GM21447 (cell line): ENCODE measurements around the gene MYH7B.

Source experiments
- ATAC-seq: cut with Tn5 transposase; IDR thresholded peaks from one replicate; pipeline ENCODE4 v1.9.1; 2021; ENCODE audit not compliant: unreplicated experiment

The MYH7B gene

DNA sequence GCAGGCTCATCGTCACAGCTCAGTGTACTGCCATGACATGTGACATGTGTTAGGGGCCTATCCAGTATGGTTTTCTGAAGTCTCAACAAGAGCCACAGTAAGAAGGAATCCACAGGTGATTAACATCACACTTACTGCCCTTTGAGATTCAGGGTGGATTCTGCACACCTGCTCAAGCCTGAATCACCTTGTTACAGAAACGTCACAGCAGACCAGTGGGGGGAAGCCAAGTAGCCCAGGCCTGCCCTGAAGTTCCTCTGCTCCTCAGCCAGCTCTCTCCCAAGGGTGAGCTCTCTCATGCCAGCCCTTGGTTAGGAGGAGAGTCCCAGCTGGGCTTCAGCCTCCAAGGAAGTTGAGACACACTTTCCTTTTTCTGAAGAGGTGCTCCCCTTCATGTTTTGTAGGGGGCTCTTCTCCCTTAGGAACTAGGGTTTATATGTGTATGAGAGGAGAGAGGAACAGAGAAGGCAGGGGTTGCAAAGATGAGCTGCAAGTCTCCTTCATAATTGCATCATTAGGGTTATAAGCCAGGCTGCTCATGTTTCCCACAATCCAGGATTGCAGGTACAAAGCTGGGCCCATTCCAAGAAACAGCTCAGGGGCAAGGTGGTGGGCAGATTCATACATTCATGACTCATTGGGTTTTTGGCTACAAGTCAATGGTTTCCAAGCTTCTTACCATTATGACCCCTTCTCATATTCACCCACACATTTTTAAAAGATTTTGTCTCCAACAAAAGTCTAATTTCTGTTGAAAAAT, 11.7 kb upstream of the MYH7B start:
- ATAC-seq: no peak

DNA sequence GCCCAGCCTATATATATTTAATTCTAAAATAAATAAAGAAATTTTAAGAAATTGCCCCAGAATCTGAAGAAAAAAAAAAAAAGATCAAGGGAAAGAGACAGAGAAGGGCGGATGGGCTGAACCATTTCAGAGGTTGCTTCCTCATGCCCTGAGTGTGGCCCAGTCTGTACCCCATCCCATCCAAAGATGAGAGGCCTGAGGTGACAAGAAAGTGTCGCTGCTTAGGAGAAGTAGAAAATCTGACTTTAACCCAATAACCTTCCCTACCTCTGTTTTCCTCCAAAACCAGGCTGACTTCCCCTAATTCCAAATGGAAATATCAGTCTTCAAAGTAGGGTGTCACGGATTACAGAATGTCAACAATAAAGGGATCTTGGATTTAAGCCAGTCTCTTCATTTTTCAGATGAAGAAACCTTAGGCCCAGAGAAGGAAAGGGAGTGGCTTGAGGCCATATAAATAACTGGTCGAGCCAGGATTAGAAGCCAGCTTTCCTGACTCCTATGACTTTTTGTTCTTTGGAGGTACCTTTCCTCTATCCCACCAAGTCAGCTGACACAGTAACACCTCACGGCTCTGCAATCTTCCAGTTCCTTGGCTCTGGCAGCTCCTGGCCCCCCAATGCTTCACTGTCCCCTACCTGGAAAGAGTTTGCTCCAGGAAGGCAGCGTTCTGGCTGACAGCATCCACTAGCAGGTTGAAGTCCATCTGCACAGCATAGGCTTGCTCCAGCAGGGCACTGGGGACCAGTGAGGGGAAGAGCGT, 10.2 kb upstream of the MYH7B start:
- no peak for ATAC-seq

DNA sequence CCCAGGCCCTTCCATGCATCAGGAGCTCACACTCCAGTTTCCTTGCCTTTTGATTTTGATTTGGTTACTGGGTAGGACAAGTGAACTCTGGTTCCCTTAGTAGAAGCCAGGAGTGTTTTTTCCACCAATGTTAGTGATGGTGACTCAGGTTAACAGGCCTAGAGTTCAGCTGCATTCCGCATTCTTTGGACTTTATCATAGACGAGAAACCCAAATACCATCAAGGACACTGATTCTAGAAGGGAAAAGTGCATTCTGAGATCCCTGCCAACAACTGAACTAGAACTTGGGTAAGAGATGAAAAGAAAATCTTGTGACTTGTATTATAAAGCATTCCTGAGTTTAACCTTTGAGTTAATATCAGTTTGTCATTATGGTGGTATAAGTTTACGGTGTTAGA, 9.0 kb upstream of the MYH7B start:
- no peak for ATAC-seq

DNA sequence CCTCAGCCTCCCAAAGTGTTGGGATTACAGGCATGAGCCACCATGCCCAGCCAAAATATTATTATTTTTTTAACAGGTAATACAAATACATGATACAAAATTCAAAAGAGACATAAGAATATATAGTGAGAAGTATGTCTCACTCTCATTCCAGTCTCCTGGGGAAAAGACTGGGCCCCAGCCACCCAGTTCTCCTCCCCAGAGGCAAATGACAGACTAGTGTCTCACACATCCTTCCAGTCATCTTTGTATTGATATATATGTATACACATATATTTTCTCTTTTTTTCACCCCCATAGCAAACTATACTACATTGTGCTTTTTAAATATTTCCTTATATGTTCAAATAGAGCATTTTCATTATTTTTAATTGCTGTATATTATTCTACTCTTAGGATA, 8.3 kb upstream of the MYH7B start:
- ATAC-seq: no peak

DNA sequence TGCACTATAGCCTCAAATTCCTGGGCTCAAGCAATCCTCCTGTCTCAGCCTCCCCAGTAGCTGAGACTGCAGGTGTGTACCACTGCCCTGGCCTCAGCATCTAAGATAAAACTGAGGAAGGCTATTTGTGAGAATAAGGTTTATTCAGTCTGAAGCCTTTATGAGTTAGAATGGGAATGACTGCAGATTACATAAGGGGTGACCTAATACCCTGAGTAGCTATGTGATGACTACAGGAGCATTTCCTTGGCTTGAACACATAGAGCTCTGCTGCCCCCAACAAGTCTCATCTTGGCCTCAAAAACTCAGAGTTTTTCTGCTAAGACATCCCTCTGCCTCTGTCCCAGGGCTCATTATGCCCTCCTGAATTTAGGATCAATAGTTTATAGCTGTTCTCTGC, 7.6 kb upstream of the MYH7B start:
- no peak for ATAC-seq

DNA sequence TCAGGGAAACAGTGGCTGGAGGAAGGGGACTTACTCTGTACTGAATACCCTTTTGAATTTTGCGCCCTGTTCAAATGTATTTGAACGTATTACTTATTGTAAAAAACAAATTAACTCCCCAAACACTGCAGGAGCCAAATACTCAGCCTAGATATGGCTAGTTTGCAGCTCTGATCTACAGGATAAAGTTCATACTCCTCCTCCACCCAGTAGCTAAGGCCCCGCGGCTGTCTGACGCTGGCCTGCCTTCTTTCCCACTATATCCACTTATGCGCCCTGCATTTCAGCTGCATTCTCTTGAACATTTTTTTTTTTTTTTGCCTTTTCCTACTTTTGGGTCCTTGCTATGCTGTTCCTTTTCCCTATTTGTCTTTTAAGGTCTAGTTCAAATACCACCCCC, 6.5 kb upstream of the MYH7B start:
- ATAC-seq: no peak

DNA sequence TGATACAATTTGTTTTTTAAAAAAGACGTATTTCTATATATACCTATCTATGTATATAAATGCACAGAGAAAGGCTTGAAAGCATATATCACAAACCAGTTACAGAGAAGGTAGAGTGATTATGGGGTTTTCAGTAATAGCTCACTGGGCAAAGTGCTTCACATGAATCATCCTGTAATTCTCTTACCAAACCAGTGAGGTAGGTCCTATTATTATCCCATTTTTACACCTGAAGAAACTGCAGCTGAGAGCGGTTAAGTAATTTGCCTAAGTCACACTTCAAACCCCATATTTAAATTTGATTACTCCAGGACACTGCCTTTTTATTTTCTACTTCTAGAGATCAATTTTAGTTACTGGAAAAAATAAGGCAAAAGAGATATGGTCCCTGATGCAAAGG, 4.4 kb upstream of the MYH7B start:
- no peak for ATAC-seq

DNA sequence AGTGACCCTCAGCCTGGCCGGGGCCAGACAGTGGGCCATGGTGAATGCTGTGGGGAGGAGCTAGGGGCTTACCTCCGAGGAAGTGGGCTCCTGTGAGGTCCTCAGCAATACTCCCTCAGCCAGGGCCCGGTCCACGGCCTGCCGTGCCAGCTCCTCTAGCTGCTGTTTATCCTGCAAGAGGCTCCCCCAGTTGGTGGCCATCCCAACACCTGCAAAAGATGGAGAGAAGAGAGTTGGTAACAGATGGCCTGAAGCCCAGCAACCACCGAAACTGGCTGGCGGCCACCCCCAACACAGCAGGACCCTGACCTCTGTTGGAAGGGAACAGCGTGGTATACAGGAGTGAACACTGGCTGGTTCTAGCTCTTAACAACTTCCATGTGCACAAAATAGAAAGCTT, 4.0 kb upstream of the MYH7B start:
- ATAC-seq: no peak

DNA sequence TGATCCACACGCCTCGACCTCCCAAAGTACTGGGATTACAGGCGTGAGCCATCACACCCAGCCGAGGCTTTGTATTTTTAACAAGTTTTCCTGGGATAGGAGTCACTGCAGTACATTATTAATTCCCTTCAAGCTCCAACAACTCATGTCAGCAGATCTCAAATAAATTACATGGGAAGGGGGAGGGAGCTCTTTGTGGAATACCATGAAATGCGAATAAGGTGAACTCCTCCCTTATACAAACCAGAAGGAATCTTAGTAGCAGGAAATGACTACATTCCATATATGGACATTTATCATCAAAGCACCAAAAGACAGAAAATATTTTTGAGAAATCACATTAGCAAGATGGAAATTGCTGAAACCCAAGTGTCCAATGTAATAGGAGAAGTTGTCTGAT, 3.0 kb upstream of the MYH7B start:
- no peak for ATAC-seq

DNA sequence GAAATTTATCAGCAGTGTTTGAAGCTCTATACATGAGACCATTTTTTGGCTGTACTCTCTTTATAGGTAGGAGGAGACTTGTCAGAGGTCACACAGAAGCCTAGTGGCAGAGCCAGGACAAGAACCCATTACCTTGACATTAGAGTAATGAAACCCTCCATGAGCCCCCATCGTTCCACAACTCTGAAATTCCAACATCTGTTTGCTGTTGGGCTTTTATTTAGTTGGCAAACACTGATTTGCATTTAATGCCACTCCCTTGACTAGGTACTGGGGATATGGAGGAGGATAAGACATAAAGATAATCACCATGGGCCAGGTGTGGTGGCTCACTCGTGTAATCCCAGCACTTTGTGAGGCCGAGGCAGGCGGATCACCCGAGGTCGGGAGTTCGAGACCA, 1.7 kb upstream of the MYH7B start:
- no peak for ATAC-seq

DNA sequence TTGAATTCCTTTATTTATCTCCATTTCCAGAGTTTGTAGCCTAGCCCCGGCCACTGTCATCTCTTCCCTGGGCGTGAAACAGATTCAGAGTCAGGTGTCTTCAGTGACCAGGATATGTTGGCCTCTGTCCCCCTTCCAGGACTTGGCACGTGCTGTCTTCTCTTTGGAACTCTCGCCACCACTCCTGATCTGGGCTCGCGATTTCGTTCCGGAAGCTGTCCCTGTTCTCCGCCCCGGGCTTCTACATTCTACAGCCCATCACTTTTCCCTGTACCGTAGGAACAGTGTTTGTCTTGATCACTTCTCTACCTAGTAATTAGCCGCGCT, 801 bp upstream of the MYH7B start:
- no peak for ATAC-seq

DNA sequence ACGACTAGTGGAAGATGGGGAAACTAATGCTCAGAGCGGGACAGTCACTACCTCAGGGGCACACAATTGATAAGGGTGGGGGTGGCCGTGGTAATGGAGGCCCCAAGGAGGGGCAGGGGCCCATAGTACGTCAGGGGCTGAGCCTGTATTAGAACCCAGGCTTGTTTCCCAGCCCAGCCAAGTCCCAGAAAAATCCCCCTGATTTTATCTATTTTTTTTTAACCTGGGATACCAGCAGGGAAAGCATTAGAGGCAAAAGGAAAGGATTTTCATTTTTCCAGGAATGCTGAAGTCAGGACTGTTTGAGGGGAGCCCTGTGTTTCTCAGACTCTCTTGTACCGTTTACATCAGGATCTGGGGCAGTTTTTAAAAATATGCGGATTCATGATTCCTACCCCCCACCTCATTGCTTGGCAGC, 382 bp downstream of the MYH7B start:
- no peak for ATAC-seq

DNA sequence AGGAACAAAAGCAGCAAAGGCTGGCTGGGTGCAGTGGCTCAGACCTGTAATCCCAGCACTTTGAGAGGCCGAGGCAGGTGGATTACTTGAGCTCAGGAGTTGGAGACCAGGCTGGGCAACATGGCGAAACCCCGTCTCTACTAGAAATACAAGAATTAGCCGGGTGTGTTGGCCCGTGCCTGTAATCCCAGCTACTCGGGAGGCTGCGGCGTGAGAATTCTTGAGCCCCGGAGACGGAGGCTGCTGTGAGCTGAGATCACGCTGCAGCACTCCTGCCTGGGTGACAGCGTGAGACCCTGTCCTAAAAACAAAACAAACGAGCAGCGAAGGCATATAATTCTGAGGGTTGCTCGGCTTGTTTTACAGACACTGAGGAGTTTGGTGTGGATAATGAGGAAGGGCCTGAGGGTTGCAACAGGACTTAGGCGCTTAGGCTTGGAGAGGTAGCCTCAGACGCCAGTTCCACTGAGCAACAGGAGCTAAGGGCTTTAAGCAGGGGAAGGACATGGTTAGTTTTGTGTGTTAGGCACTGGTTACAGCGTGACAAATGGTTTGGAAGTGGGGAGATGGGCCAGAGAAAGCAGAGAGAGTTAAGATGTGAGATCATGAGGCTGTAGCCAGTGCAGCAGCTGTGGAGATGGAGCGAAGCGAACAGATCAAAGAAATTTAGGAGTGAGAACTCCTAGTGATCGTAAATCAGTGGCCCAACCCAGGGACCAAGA, 1.2 kb downstream of the MYH7B start:
- no peak for ATAC-seq

DNA sequence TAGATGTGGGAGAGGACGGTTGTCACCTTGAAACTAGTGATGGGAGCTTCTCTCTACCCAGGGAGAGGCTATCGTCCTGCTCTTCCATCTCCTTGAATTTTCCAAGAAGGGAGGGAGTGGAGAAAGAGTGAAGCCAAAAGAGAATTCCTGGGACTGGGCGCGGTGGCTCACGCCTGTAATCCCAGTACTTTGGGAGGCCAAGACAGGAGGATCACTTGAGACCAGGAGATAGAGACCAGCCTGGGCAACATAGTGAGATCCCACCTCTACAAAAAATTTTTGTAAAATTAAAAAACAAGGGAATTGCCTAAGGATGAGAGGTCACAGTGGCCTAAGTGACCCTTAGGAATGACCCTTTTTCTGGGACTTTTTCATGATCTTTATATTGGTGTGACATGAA, 8.8 kb downstream of the MYH7B start:
- ATAC-seq: no peak

DNA sequence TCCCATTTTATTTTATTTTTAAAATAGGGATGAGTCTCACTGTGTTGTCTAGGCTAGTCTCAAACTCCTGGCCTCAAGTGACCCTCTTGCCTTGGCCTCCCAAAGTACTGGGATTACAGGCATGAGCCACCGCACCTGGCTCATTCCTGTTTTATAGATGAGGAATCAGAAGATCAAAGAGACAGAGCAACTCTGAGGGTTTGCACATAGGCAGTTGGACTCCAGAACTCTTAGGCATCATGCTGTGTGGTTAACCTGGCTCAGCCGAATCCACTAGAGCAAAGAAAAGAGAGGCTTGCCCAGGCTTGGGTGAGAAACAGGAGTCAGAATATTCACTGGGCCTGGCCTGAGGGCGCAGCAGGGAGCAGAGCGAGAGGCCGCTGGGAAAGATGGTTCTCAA, 9.4 kb downstream of the MYH7B start:
- no peak for ATAC-seq

DNA sequence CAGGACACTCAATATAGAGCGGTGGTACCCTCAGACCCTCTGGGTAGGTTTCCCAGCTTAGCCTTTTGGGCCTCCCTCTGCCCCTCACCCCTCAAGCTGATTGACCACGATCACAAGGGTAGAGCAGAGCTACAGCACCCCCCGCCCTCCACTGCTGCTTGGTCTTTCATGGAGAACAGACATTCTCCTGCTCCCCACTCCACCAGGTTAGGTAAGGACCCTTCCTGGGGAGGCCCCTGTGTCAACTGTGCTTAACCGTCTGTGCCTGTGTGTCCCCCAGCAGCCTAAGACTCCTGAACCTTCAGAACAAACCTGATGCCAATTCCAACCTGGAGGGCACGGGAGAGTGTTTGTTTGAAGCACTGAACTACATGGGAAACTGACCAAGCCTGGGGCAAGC, 11.8 kb downstream of the MYH7B start:
- no peak for ATAC-seq

DNA sequence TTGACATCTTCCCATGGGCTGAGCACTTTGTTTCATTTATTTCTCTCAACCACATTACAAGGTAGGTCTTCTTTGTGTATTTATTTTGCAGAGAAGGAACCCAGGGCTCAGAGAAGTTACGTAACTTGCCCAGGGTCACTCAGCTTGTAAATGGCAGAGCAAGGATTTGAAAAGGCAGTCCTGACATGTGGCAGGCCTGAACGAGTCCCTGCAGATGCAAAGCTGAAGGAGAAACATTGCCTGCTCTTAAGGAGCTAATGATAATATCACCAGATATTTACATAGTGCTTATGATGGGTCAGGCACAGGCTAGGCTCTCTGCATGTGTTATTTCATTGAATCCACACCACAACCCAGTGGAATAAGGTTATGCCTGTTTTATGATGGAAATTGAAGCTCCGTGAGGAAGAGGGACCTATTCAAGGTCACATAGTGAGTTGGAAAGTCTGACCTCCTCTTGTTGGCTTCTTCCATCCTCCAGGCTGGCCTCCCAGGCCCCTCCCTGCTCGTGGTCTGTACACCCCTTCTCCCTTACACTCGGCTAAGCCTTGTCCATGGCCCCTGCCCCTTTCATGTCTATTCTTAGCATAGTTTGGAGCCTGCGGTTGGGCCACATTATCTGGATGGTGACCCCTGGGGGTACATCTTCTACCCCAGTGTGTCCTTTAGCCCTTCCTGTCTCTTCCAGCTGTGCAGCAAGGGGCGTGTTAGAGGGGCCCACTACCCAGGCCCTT, 12.5 kb downstream of the MYH7B start:
- no peak for ATAC-seq

DNA sequence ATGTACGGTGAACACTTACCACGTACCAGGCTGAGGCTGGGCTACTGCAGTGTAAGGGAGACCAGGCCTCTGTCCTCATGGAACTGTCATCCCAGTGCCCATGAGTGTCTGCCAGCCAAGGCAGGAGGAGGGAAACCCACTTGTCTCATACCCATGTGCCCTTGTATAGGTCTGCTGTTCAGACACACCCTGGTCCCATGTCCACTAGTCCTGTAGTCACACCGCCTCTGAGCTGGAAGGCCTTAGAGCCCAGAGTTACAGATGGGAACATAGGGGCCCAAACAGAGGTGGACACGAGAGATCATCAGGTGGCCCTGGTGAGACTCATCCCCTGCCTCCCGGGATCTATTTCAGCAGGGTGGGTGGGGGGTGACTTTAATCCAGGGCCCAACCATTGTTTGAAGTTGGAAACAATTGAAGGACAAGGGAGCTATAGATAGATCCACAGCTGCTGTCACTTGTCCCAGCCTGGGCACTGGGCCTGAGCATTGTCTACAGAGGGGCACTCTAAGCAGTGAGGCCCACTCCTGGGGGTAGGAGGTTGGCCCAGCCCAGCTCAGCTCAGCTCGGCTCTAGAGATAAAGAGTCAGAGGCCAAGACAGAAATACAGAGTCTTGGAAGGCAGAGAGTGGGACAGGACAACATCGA, 14.6 kb downstream of the MYH7B start:
- no peak for ATAC-seq

DNA sequence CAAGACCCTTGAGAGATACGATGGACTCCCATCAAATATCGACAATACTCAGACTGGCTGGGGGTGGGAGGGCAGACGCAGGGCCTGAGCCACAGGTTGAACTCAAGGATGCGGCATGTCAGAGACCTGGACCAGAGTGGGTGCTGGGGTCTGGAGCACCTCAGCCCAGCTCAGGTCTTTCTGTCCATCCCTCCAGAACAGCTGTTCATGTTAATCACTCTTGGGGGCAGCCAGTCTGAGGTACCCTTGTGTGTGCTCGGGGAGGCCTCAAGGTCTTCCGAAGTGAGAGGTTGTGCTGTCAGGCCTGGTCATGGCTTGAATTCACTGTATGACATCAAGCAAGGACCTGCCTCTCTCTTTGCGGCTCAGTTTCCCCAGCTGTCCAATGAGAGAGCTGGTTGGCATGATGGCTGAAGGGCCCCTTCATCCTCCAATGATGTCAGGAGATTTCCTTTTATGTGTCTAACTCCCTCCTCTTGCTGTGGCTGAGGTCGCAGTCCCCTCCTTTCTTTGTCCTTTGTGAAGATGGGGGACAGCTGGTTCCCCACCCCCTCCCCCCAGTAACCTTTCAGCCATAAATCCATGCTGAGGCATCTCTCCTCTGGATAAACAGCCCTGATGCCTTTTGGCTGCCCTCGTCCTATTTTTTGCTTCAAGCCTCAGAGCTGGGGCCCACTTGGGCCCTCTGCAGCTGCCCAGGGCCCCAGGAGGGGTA, 15.3 kb downstream of the MYH7B start:
- no peak for ATAC-seq

DNA sequence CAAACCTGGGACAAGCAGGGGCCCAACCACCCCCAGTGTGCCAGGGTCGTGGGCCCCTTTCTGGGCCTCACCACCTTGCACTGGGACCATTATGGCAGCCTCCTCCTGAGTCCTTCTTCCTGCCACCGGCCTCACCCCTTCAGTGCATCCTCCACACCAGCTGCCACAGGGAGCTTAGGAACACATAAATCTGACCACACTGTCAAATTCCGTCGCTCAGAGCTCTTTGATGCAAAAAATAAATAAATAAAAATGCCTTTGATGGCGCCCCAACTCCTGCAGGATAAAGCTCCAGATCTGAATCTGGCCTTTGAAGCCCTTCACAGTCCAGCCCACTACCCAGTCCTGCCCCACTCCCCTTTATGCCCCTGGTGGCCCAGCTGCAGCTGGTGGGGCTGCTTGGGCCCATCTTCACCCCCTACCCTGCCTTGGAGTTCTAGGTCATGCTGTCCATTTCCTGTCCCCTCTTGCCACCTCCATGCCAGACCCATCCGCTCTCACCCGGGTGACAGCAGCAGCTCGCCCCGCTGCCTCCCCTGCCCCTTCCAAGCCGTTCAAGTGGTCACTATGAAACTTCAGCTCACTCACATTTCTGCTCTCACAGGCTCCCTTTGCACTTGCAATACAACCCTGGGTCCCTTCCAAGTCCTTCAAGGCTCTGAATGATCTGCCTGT, 16.0 kb downstream of the MYH7B start:
- no peak for ATAC-seq
